ENCODE measurements around the gene VANGL1. TPM values are rescaled to one million over a fixed set of nuclear protein-coding genes. Genes with fewer than 3 reads are reported as not detected.

The VANGL1 gene
- total RNA-seq, 1 donor from 2014 or later, result 5.9 TPM

- Histone ChIP-seq H3K4me3 (no peak overlapping the region), H3K27me3 (ENCODE audit: low read depth) (peaks cover 13% of the 10 kb centered on the region), H3K36me3 (peaks cover 18% of the 10 kb centered on the region), H3K4me1 (peaks cover 41% of the 10 kb centered on the region), H3K9me3 (replicated peaks) (no peaks in the 10 kb centered on the region), H3K27ac (replicated peaks) (peak overlapping the region; percentile 11)
- TF ChIP-seq CTCF (IDR thresholded peaks at IDR 0.05; ENCODE audit: borderline replicate concordance), result no peak
- DNase-seq, result no peak
- intact Hi-C loops (cut with micrococcal nuclease), result loop anchor here (10.0 kb wide), 1 partner anchor 52 kb away; the partner anchor contains the start of gene CASQ2
Measured at GRCh38 chr1:115712911-115713609, 71.3 kb downstream of the VANGL1 start.

GRCh38 chr1:115713906-115714305 lies 72.1 kb downstream of the VANGL1 start:
- no peak for TF ChIP-seq CTCF (IDR thresholded peaks at IDR 0.05; ENCODE audit: borderline replicate concordance)
- H3K27ac ChIP-seq (replicated peaks), result peak overlapping the region; percentile 11
- peaks cover 13% of the 10 kb centered on the region for H3K27me3 ChIP-seq (ENCODE audit: low read depth)
- intact Hi-C loops (cut with micrococcal nuclease), result loop anchor here (10.0 kb wide), 1 partner anchor 51 kb away; the partner anchor contains the start of gene CASQ2
- H3K36me3 ChIP-seq, result peaks cover 18% of the 10 kb centered on the region
- H3K9me3 ChIP-seq (replicated peaks), result no peaks in the 10 kb centered on the region
- DNase-seq, result no peak
- peaks cover 34% of the 10 kb centered on the region for H3K4me1 ChIP-seq
- no peak overlapping the region for H3K4me3 ChIP-seq

- intact Hi-C loops (cut with micrococcal nuclease), result loop anchor here (10.0 kb wide), 1 partner anchor 50 kb away; the partner anchor contains the start of gene CASQ2
- no peaks in the 10 kb centered on the region for H3K9me3 ChIP-seq (replicated peaks)
- DNase-seq, result no peak
- H3K27ac ChIP-seq (replicated peaks), result no peak overlapping the region
- H3K36me3 ChIP-seq, result peaks cover 18% of the 10 kb centered on the region
- peaks cover 28% of the 10 kb centered on the region for H3K4me1 ChIP-seq
- H3K4me3 ChIP-seq, result no peak overlapping the region
- H3K27me3 ChIP-seq (ENCODE audit: low read depth), result peaks cover 13% of the 10 kb centered on the region
- no peak for TF ChIP-seq CTCF (IDR thresholded peaks at IDR 0.05; ENCODE audit: borderline replicate concordance)
Measured at GRCh38 chr1:115714572-115715141, 72.9 kb downstream of the VANGL1 start.

GRCh38 chr1:115717541-115717940 lies 75.8 kb downstream of the VANGL1 start:
- no peak for DNase-seq
- TF ChIP-seq CTCF (IDR thresholded peaks at IDR 0.05; ENCODE audit: borderline replicate concordance), result peak; percentile 56
- intact Hi-C loops (cut with micrococcal nuclease), result loop anchor here (10.0 kb wide), 1 partner anchor 47 kb away; the partner anchor contains the start of gene CASQ2

GRCh38 chr1:115718011-115718754 lies 76.4 kb downstream of the VANGL1 start:
- Histone ChIP-seq H3K9me3 (replicated peaks) (no peaks in the 10 kb centered on the region), H3K4me3 (no peak overlapping the region), H3K27me3 (ENCODE audit: low read depth) (no peaks in the 10 kb centered on the region), H3K27ac (replicated peaks) (no peak overlapping the region), H3K4me1 (peaks cover under 1% of the 10 kb centered on the region), H3K36me3 (peaks cover 35% of the 10 kb centered on the region)
- TF ChIP-seq CTCF (IDR thresholded peaks at IDR 0.05; ENCODE audit: borderline replicate concordance), result no peak
- intact Hi-C loops (cut with micrococcal nuclease), result loop anchor here (10.0 kb wide), 1 partner anchor 47 kb away; the partner anchor contains the start of gene CASQ2
- DNase-seq, result no peak

More at GRCh38 chr1:115717541-115717940, 75.8 kb downstream of the VANGL1 start:
- Histone ChIP-seq H3K27me3 (ENCODE audit: low read depth) (no peaks in the 10 kb centered on the region), H3K4me1 (peaks cover 6% of the 10 kb centered on the region), H3K4me3 (no peak overlapping the region), H3K27ac (replicated peaks) (no peak overlapping the region), H3K9me3 (replicated peaks) (no peaks in the 10 kb centered on the region), H3K36me3 (peaks cover 30% of the 10 kb centered on the region)

All from left ventricle myocardium inferior (tissue), 1 donor.